GM12875 (cell line): ENCODE data around the gene HBP1.
"Not testable (repeated sequence)": the region's sequence is repeated elsewhere in the genome, so short reads cannot be mapped to it uniquely, and the experiment has no call there.

ENCODE experiments used
- H3K4me3 ChIP-seq: one replicate; pipeline ENCODE4 v1.5.1; 2011; ENCODE audit warnings: low read depth, low read length, control low read depth
- CTCF ChIP-seq: IDR thresholded peaks from 2 replicates; pipeline ENCODE4 v1.5.1; 2011; ENCODE audit warnings: low read depth, mild to moderate bottlenecking, control low read depth, inconsistent platforms, low read length, moderate library complexity, borderline replicate concordance; ENCODE audit not compliant: insufficient read depth

The HBP1 gene

GRCh38 chr7:107212725-107213124 is 43.9 kb downstream of the HBP1 start:
- H3K4me3 ChIP-seq, result no peak overlapping the region
- TF ChIP-seq CTCF, result no peak

- TF ChIP-seq CTCF, result no peak
- H3K4me3 ChIP-seq, result no peak overlapping the region
Observed at GRCh38 chr7:107213193-107213788, 44.5 kb downstream of the HBP1 start.

- no peak overlapping the region for H3K4me3 ChIP-seq
- TF ChIP-seq CTCF, result no peak
Observed at GRCh38 chr7:107213945-107214344, 45.1 kb downstream of the HBP1 start.

GRCh38 chr7:107219563-107220244 is 50.9 kb downstream of the HBP1 start:
- no peak overlapping the region for H3K4me3 ChIP-seq
- TF ChIP-seq CTCF, result no peak

- no peak overlapping the region for H3K4me3 ChIP-seq
- no peak for TF ChIP-seq CTCF
Observed at GRCh38 chr7:107220356-107220755, 51.6 kb downstream of the HBP1 start.

GRCh38 chr7:107220806-107221205 is 52.0 kb downstream of the HBP1 start:
- not testable (repeated sequence) for H3K4me3 ChIP-seq

GRCh38 chr7:107224374-107225223 is 55.8 kb downstream of the HBP1 start:
- no peak overlapping the region for H3K4me3 ChIP-seq
- TF ChIP-seq CTCF, result no peak
